ENCODE results near the gene LCP1. TPM values are rescaled to one million over a fixed set of nuclear protein-coding genes. Genes with fewer than 3 reads are reported as not detected.

LCP1 gene
- total and polyA plus RNA-seq, 8 donors = 13.5 to 401 (median 20.4) TPM

- H3K9me3 ChIP-seq = no peaks in the 10 kb centered on the region
- no peak overlapping the region for H3K4me3 ChIP-seq
- H3K36me3 ChIP-seq = no peaks in the 10 kb centered on the region
- intact Hi-C loops (cut with DNase I) = no loop called here
- peak in 1 of 4 donors; percentile 43 for DNase-seq
- H3K27ac ChIP-seq = peak overlapping the region in 1 of 2 donors; percentile 26
- peaks cover 0 to 15% of the 10 kb centered on the region in 2 donors for H3K4me1 ChIP-seq
- TF ChIP-seq CTCF (IDR thresholded peaks at IDR 0.05) = no peak
- H3K27me3 ChIP-seq = no peaks in the 10 kb centered on the region
- peak; percentile 90 for ATAC-seq
These were observed 61.9 kb downstream of the LCP1 start for GRCh38 chr13:46119883-46120614.

DNA sequence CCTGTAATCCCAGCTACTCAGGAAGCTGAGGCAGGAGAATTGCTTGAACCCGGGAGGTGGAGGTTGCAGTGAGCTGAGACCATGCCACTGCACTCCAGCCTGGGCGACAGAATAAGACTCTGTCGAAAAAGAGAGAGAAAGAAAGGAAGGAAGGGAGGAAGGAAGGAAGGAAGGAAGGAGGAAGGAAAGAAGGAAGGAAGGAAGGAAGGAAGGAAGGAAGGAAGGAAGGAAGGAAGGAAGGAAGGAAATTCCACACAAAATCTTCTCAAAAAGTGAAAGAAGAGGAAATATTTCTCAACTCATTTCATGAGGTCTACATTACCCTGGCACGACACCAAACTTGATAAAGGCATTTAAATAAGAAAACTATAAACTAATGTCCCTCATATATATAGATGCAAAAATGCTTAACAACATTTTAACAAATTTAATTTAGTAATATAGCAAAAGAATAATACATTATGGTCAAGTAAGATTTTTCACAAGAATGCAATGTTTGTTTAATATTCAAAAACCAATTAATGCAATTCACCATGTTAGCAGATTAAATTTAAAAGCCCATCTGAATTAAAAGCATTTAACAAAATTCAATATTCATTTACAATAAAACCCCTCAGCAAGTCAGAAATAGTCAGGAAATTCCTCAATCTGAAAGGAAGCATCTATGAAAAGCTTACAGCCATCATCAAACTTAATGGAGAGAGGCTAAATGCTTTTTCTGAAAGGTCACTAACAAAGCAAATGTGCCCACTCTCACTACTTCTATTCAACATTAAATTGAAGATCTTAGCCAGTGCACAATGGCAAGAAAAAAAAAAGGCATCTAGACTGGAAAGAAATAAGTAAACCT lies 65.1 kb downstream of the LCP1 start:
- Histone ChIP-seq H3K27ac (no peak overlapping the region), H3K27me3 (no peaks in the 10 kb centered on the region), H3K4me1 (peaks cover 0 to 11% of the 10 kb centered on the region in 2 donors), H3K36me3 (no peaks in the 10 kb centered on the region), H3K9me3 (no peaks in the 10 kb centered on the region), H3K4me3 (no peak overlapping the region)
- intact Hi-C loops (cut with DNase I) = no loop called here
- DNase-seq (no peak), ATAC-seq (no peak)
- no peak for TF ChIP-seq CTCF (IDR thresholded peaks at IDR 0.05)

DNA sequence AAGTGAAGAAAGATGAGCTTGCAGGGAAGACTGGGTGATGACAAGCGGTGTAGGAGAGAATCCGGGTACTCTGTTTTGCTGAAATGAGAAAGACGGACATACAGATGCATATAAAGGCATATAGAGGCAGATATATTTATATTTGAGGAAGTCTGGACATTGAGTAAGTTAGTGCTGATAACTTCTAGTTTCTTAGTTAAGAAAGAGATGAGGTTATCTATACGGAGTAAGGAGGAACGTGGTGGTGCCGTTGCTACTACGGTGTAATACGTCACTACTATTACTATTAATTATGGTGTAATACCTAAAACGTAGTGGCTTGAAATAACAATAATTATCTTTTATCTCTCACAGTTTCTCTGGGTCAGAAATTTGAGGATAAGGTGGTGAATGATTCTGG lies 67.4 kb downstream of the LCP1 start:
- Histone ChIP-seq H3K4me3 (no peak overlapping the region), H3K9me3 (no peaks in the 10 kb centered on the region), H3K27me3 (no peaks in the 10 kb centered on the region), H3K36me3 (no peaks in the 10 kb centered on the region), H3K27ac (no peak overlapping the region), H3K4me1 (no peaks in the 10 kb centered on the region)
- no peak for DNase-seq
- intact Hi-C loops (cut with DNase I) = no loop called here
- TF ChIP-seq CTCF (IDR thresholded peaks at IDR 0.05) = no peak
- peak; percentile 10 for ATAC-seq

DNA sequence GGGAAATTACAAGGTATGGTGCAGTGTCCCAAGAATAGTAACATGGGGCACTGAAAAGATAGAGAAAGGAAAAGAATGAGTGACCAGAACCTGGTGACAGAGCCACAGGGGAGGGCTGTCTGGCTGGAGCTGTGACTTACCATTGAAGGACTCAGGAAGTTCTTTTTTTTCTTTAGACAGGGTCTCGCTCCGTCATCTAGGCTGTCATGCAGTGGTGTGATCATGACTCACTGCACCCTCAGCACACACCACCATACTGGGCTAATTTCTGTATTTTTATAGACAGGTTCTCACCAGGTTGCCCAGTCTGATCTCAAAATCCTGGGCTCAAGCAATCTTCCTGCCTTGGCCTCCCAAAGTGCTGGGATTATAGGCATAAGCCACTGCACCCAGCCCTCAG lies 68.4 kb downstream of the LCP1 start:
- DNase-seq (no peak), ATAC-seq (peak; percentile 61)
- Histone ChIP-seq H3K9me3 (no peaks in the 10 kb centered on the region), H3K4me1 (no peaks in the 10 kb centered on the region), H3K27me3 (no peaks in the 10 kb centered on the region), H3K36me3 (no peaks in the 10 kb centered on the region), H3K27ac (no peak overlapping the region), H3K4me3 (no peak overlapping the region)
- intact Hi-C loops (cut with DNase I) = no loop called here
- TF ChIP-seq CTCF (IDR thresholded peaks at IDR 0.05) = no peak

GRCh38 chr13:46111151-46111550 lies 70.8 kb downstream of the LCP1 start:
- intact Hi-C loops (cut with DNase I) = no loop called here
- Histone ChIP-seq H3K27ac (no peak overlapping the region), H3K27me3 (no peaks in the 10 kb centered on the region), H3K36me3 (no peaks in the 10 kb centered on the region), H3K4me1 (no peaks in the 10 kb centered on the region), H3K9me3 (no peaks in the 10 kb centered on the region), H3K4me3 (no peak overlapping the region)
- ATAC-seq = no peak
- TF ChIP-seq CTCF (IDR thresholded peaks at IDR 0.05) = no peak
- no peak for DNase-seq

Data from left lung (tissue), 10 donors.